Tibial nerve (tissue), 4 donors: ENCODE data around the gene AUTS2. TPM values are rescaled to one million over a fixed set of nuclear protein-coding genes. Genes with fewer than 3 reads are reported as not detected.

ENCODE experiments used
- DNase-seq, 2 donors: peaks; one replicate each; pipeline ENCODE4 v3.0.0-alpha.2; 2019; ENCODE audit warnings: low spot score in 2 of 2
- H3K27ac ChIP-seq, 4 donors: fragments of 200-600 bp; sonication (generic) in 3 of 4; one replicate each; pipeline ENCODE4 v1.5.1; 2017 to 2019; ENCODE audit warnings: mild to moderate bottlenecking in 1 of 4
- H3K27me3 ChIP-seq, 2 donors: fragments of 200-600 bp; sonication (generic) in 1 of 2; one replicate each; pipeline versions ENCODE4 v1.5.1 to v1.6.0; 2017 to 2019
- H3K36me3 ChIP-seq, 3 donors: fragments of 200-600 bp; sonication (generic); one replicate each; pipeline ENCODE4 v1.5.1; 2018 to 2019
- H3K4me1 ChIP-seq, 4 donors: fragments of 200-600 bp; sonication (generic) in 3 of 4; one replicate each; pipeline ENCODE4 v1.5.1; 2017 to 2019
- H3K4me3 ChIP-seq, 4 donors: fragments of 200-600 bp; sonication (generic) in 3 of 4; one replicate each; pipeline ENCODE4 v1.5.1; 2017 to 2019; ENCODE audit warnings: mild to moderate bottlenecking in 1 of 4, moderate library complexity in 1 of 4
- H3K9me3 ChIP-seq, 4 donors: fragments of 200-600 bp; sonication (generic) in 3 of 4; one replicate each; pipeline ENCODE4 v1.5.1; 2017 to 2019
- CTCF ChIP-seq, 5 experiments: fragments of 200-600 bp in 3 of 5; fragments of 450-650 bp in 2 of 5; sonication (generic) in 3 of 5; IDR thresholded peaks; one replicate each; pipeline ENCODE4 v1.5.1; 2016 to 2019; ENCODE audit warnings: antibody characterized with exemption in 5 of 5, mild to moderate bottlenecking in 3 of 5, moderate library complexity in 2 of 5
- EP300 ChIP-seq, 2 donors: sonication (generic); formaldehyde crosslinking; IDR thresholded peaks; one replicate each; pipeline ENCODE4 v1.6.1; 2017; ENCODE audit warnings: antibody characterized with exemption in 2 of 2, mild to moderate bottlenecking in 1 of 2
- POLR2A ChIP-seq, 2 donors: fragments of 450-650 bp; IDR thresholded peaks; one replicate each; pipeline ENCODE4 v1.6.1; 2017; ENCODE audit warnings: antibody characterized with exemption in 2 of 2, mild to moderate bottlenecking in 2 of 2, moderate library complexity in 2 of 2
- WGBS, 2 donors: methylation state at CpG; one replicate each; pipeline ENCODE4 v1.1.5; 2018; 5-methylcytosine and 5-hydroxymethylcytosine counted together
- total RNA-seq, 4 donors: library from RNA; depleted of rRNA; stranded (reverse); fragments of >200 nt; gene quantifications; one replicate each; pipeline ENCODE4 v1.1.0, GENCODE V29; 2016

Gene AUTS2
- total RNA-seq, 4 donors from 2014 or later, result 56.6 to 87.9 (median 71.6) TPM

- 74 to 84% methylated on average over 5 of the region's 5 CpGs for WGBS, 2 donors
- Histone ChIP-seq H3K4me3 (no peak overlapping the region), H3K27me3 (no peaks in the 10 kb centered on the region), H3K27ac (no peak overlapping the region), H3K4me1 (peaks cover 0 to 36% (median 10%) of the 10 kb centered on the region in 4 donors), H3K9me3 (no peaks in the 10 kb centered on the region), H3K36me3 (no peaks in the 10 kb centered on the region)
- DNase-seq, result no peak
- TF ChIP-seq POLR2A (IDR thresholded peaks at IDR 0.05) (no peak), EP300 (IDR thresholded peaks at IDR 0.05) (no peak), CTCF (IDR thresholded peaks at IDR 0.05) (no peak)
Measured at GRCh38 chr7:70751895-70752294, 1153.6 kb downstream of the AUTS2 start.

GRCh38 chr7:70752794-70753241, 1154.5 kb downstream of the AUTS2 start:
- no peak overlapping the region for H3K27ac ChIP-seq
- H3K9me3 ChIP-seq, result no peaks in the 10 kb centered on the region

GRCh38 chr7:70756789-70757188, 1158.5 kb downstream of the AUTS2 start:
- H3K4me1 ChIP-seq, result peaks cover 0 to 30% (median 11%) of the 10 kb centered on the region in 4 donors
- no peak for DNase-seq
- no peak overlapping the region for H3K4me3 ChIP-seq
- 93% methylated on average over 8 of the region's 8 CpGs for WGBS, 2 donors
- TF ChIP-seq CTCF (IDR thresholded peaks at IDR 0.05), result no peak
- TF ChIP-seq POLR2A (IDR thresholded peaks at IDR 0.05), result no peak
- H3K36me3 ChIP-seq, result no peaks in the 10 kb centered on the region
- H3K27ac ChIP-seq, result no peak overlapping the region
- H3K9me3 ChIP-seq, result no peaks in the 10 kb centered on the region
- H3K27me3 ChIP-seq, result no peaks in the 10 kb centered on the region

More at GRCh38 chr7:70752794-70753241, 1154.5 kb downstream of the AUTS2 start:
- Histone ChIP-seq H3K36me3 (no peaks in the 10 kb centered on the region), H3K27me3 (no peaks in the 10 kb centered on the region), H3K4me3 (no peak overlapping the region), H3K4me1 (peaks cover 0 to 36% (median 10%) of the 10 kb centered on the region in 4 donors)
- TF ChIP-seq CTCF (IDR thresholded peaks at IDR 0.05) (no peak), EP300 (IDR thresholded peaks at IDR 0.05) (no peak), POLR2A (IDR thresholded peaks at IDR 0.05) (no peak)
- DNase-seq, result no peak
- 61 to 62% methylated on average over 1 of the region's 1 CpG for WGBS, 2 donors

GRCh38 chr7:70758646-70759045, 1160.4 kb downstream of the AUTS2 start:
- Histone ChIP-seq H3K4me1 (peaks cover 0 to 30% (median 7%) of the 10 kb centered on the region in 4 donors), H3K4me3 (no peak overlapping the region), H3K9me3 (no peaks in the 10 kb centered on the region), H3K36me3 (no peaks in the 10 kb centered on the region), H3K27me3 (no peaks in the 10 kb centered on the region), H3K27ac (no peak overlapping the region)
- TF ChIP-seq CTCF (IDR thresholded peaks at IDR 0.05), result no peak
- TF ChIP-seq POLR2A (IDR thresholded peaks at IDR 0.05), result no peak
- TF ChIP-seq EP300 (IDR thresholded peaks at IDR 0.05), result no peak
- 33 to 41% methylated on average over 5 of the region's 5 CpGs for WGBS, 2 donors
- no peak for DNase-seq

- no peak overlapping the region for H3K4me3 ChIP-seq
- H3K4me1 ChIP-seq, result peaks cover 0 to 34% (median 7%) of the 10 kb centered on the region in 4 donors
- TF ChIP-seq POLR2A (IDR thresholded peaks at IDR 0.05), result no peak
- no peak for TF ChIP-seq EP300 (IDR thresholded peaks at IDR 0.05)
- TF ChIP-seq CTCF (IDR thresholded peaks at IDR 0.05), result no peak
- H3K27me3 ChIP-seq, result no peaks in the 10 kb centered on the region
- peaks cover 0 to 7% (median 0%) of the 10 kb centered on the region in 3 donors for H3K36me3 ChIP-seq
- no peak for DNase-seq
- no peak overlapping the region for H3K27ac ChIP-seq
- no peaks in the 10 kb centered on the region for H3K9me3 ChIP-seq
- WGBS, 2 donors, result 91 to 92% methylated on average over 6 of the region's 6 CpGs
Measured at GRCh38 chr7:70759674-70760073, 1161.4 kb downstream of the AUTS2 start.
